B cell (primary cell): ENCODE results near the gene BRSK2.

Experiments used
- EZH2 ChIP-seq: IDR thresholded peaks from 2 replicates; pipeline ENCODE4 v1.6.1; 2012; ENCODE audit warnings: borderline replicate concordance, low read depth, mild to moderate bottlenecking, moderate library complexity, low read length; ENCODE audit not compliant: insufficient read depth, poor library complexity, severe bottlenecking
- TF ChIP-seq, protein P1 (sequence below): fragments of 200-600 bp; IDR thresholded peaks from one replicate; pipeline ENCODE4 v1.8.0; 2022; ENCODE audit warnings: antibody characterized with exemption, mild to moderate bottlenecking

GRCh38 chr11:1462698-1462975 is 72.9 kb downstream of the BRSK2 start:
- TF ChIP-seq, protein P1, sequence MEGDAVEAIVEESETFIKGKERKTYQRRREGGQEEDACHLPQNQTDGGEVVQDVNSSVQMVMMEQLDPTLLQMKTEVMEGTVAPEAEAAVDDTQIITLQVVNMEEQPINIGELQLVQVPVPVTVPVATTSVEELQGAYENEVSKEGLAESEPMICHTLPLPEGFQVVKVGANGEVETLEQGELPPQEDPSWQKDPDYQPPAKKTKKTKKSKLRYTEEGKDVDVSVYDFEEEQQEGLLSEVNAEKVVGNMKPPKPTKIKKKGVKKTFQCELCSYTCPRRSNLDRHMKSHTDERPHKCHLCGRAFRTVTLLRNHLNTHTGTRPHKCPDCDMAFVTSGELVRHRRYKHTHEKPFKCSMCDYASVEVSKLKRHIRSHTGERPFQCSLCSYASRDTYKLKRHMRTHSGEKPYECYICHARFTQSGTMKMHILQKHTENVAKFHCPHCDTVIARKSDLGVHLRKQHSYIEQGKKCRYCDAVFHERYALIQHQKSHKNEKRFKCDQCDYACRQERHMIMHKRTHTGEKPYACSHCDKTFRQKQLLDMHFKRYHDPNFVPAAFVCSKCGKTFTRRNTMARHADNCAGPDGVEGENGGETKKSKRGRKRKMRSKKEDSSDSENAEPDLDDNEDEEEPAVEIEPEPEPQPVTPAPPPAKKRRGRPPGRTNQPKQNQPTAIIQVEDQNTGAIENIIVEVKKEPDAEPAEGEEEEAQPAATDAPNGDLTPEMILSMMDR, result no peak
- no peak for TF ChIP-seq EZH2
